GM23338 (cell line): Measurements from ENCODE around the gene LMF2. TPM values are rescaled to one million over a fixed set of nuclear protein-coding genes. Genes with fewer than 3 reads are reported as not detected.

Experiments used
- ATAC-seq: fragments of 200-7000 bp; cut with Tn5 transposase; 3 replicates; pipeline ENCODE4 v1.9.1; 2020
- DNase-seq: peaks from one replicate; pipeline ENCODE4 v3.0.0-alpha.2; 2015; ENCODE audit warnings: low spot score
- H2AFZ ChIP-seq: fragments of 200-600 bp; sonication (generic); 2 replicates; pipeline ENCODE4 v1.8.0; 2016; ENCODE audit warnings: antibody characterized with exemption, mild to moderate bottlenecking, moderate library complexity
- H3F3A ChIP-seq: fragments of 200-600 bp; sonication (generic); replicated peaks from 2 replicates; pipeline ENCODE4 v1.8.0; 2017; ENCODE audit warnings: antibody characterized with exemption, mixed run types, low read depth
- H3K27ac ChIP-seq: fragments of 200-600 bp; sonication (generic); 2 replicates; pipeline ENCODE4 v1.6.1; 2016; ENCODE audit warnings: low read depth
- H3K27me3 ChIP-seq: fragments of 200-600 bp; sonication (generic); 2 replicates; pipeline ENCODE4 v1.8.0; 2016; ENCODE audit warnings: mild to moderate bottlenecking, mixed run types, moderate library complexity; ENCODE audit not compliant: insufficient read depth
- H3K36me3 ChIP-seq: fragments of 200-600 bp; sonication (generic); 2 replicates; pipeline ENCODE4 v1.8.0; 2016; ENCODE audit warnings: mild to moderate bottlenecking; ENCODE audit not compliant: insufficient read depth
- H3K4me1 ChIP-seq: fragments of 200-600 bp; sonication (generic); 2 replicates; pipeline ENCODE4 v1.8.0; 2016; ENCODE audit warnings: mild to moderate bottlenecking, moderate library complexity; ENCODE audit not compliant: insufficient read depth
- H3K4me2 ChIP-seq: fragments of 200-600 bp; sonication (generic); 2 replicates; pipeline ENCODE4 v1.7.1; 2017; ENCODE audit warnings: mixed run types
- H3K4me3 ChIP-seq: fragments of 200-600 bp; sonication (generic); 2 replicates; pipeline ENCODE4 v1.6.1; 2016; ENCODE audit warnings: mixed run types
- H3K79me2 ChIP-seq: fragments of 200-600 bp; sonication (generic); replicated peaks from 2 replicates; pipeline ENCODE4 v1.8.0; 2017; ENCODE audit warnings: mild to moderate bottlenecking; ENCODE audit not compliant: insufficient read depth
- H3K9me2 ChIP-seq: fragments of 200-600 bp; sonication (generic); 2 replicates; pipeline ENCODE4 v1.8.0; 2017; ENCODE audit not compliant: insufficient read depth
- H4K20me1 ChIP-seq: fragments of 200-600 bp; sonication (generic); replicated peaks from 2 replicates; pipeline ENCODE4 v1.8.0; 2017; ENCODE audit warnings: mild to moderate bottlenecking; ENCODE audit not compliant: insufficient read depth
- H3K27ac Mint-ChIP-seq: 2 replicates; pipeline ENCODE4 v1.8.0; 2020; ENCODE audit warnings: inconsistent platforms, mild to moderate bottlenecking, moderate library complexity, mixed read lengths
- H3K27me3 Mint-ChIP-seq: 3 replicates; pipeline ENCODE4 v1.8.0; 2022; ENCODE audit warnings: low read depth, mild to moderate bottlenecking, moderate library complexity, mixed read lengths, inconsistent platforms; ENCODE audit not compliant: insufficient read depth, poor library complexity
- H3K36me3 Mint-ChIP-seq: 3 replicates; pipeline ENCODE4 v1.8.0; 2021; ENCODE audit warnings: low read depth, mild to moderate bottlenecking, inconsistent platforms, moderate library complexity, mixed read lengths
- H3K4me1 Mint-ChIP-seq: 3 replicates; pipeline ENCODE4 v1.8.0; 2020; ENCODE audit warnings: mild to moderate bottlenecking, inconsistent platforms, mixed read lengths
- H3K4me3 Mint-ChIP-seq: 3 replicates; pipeline ENCODE4 v1.8.0; 2021; ENCODE audit warnings: moderate library complexity, mild to moderate bottlenecking, inconsistent platforms, mixed read lengths
- H3K9me3 Mint-ChIP-seq: 3 replicates; pipeline ENCODE4 v1.8.0; 2020; ENCODE audit warnings: moderate library complexity, mild to moderate bottlenecking, inconsistent platforms, mixed read lengths
- CREB1 ChIP-seq: fragments of 250-450 bp; sonication (Bioruptor Pico); IDR thresholded peaks from 2 replicates; pipeline ENCODE4 v1.5.0; 2020; ENCODE audit warnings: low read depth, mild to moderate bottlenecking, moderate library complexity
- EZH2 ChIP-seq: fragments of 200-600 bp; sonication (generic); IDR thresholded peaks from one replicate; pipeline ENCODE4 v1.8.0; 2017; ENCODE audit warnings: antibody characterized with exemption, mild to moderate bottlenecking, low read depth; ENCODE audit not compliant: unreplicated experiment
- EZH2phosphoT487 ChIP-seq: fragments of 200-600 bp; sonication (generic); IDR thresholded peaks from one replicate; pipeline ENCODE4 v1.8.1; 2018; ENCODE audit warnings: antibody characterized with exemption; ENCODE audit not compliant: unreplicated experiment
- JUNB ChIP-seq: IDR thresholded peaks from one replicate; pipeline ENCODE4 v1.6.1; 2016; ENCODE audit warnings: antibody characterized with exemption; ENCODE audit not compliant: unreplicated experiment
- POLR2AphosphoS5 ChIP-seq: IDR thresholded peaks from 2 replicates; pipeline ENCODE4 v1.6.1; 2016; ENCODE audit warnings: antibody characterized with exemption, low read depth
- STAT1 ChIP-seq: IDR thresholded peaks from one replicate; pipeline ENCODE4 v1.6.1; 2016; ENCODE audit warnings: antibody characterized with exemption; ENCODE audit not compliant: unreplicated experiment
- ZNF114 ChIP-seq: fragments of 250-450 bp; sonication (Bioruptor Pico); IDR thresholded peaks from 2 replicates; pipeline ENCODE4 v1.5.0; 2020; ENCODE audit warnings: mild to moderate bottlenecking, moderate library complexity
- polyA plus RNA-seq: library from polyadenylated mRNA; unstranded; fragments of >200 nt; fragmentation: Nextera tagmentation; extraction: Ambion mirVana; gene quantifications from 2 replicates; pipeline ENCODE4 v1.2.1, GENCODE V29; 2016
- total RNA-seq: library from RNA; depleted of rRNA; stranded (reverse); fragments of >200 nt; shearing (Covaris generic); gene quantifications from 2 replicates; pipeline ENCODE4 v1.2.3, GENCODE V29; 2014
- TF ChIP-seq, protein P1 (sequence below): IDR thresholded peaks from one replicate; pipeline ENCODE4 v1.6.1; 2018; ENCODE audit warnings: antibody characterized with exemption; ENCODE audit not compliant: unreplicated experiment
- TF ChIP-seq, protein P2 (sequence below): IDR thresholded peaks from 2 replicates; pipeline ENCODE4 v1.6.1; 2016; ENCODE audit warnings: antibody characterized with exemption
- TF ChIP-seq, protein P3 (sequence below), 2 experiments: fragments of 200-600 bp in 1 of 2; sonication (generic) in 1 of 2; conservative IDR thresholded peaks; 2 replicates each; pipeline versions ENCODE4 v1.5.1 to v1.6.1; 2016 to 2017; ENCODE audit warnings: antibody characterized with exemption in 2 of 2, low read depth in 2 of 2, mild to moderate bottlenecking in 2 of 2, moderate library complexity in 1 of 2

LMF2 gene
- total and polyA plus RNA-seq, 2 experiments from 2014 or later = 15.6 to 36.3 TPM

DNA sequence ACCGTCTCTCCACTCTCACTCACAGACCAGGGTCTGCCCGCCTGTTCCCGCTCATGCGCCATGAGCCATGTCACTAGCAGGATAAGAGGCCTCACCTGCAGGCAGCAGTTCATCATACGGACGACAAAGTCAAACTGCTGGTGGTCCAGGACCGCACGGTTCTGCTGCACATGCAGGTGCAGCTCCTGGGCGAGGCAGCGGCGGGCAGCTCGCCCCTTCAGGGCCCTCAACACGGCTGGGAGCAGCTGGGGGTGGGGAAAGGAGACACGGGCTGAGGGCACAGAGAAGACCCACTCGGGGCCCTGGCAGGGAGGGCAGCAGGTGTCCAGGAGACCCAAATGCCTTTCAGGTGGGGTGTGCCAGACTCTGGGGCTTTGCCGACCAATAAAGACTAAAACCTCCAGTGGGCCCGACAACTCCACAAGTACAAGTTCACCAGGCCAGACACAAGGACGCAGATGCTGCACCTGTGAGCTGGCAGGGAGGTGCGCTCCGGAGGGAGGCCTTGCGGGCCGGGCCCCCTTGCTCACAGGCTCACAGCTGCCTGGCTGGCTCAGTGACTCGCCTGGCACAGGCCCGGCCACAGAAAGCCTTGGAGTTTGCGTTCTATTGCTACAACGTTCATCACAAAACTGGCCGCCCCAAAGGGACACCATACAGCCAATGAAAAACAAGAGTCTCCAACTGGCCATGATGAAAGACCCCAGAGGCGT is 44.2 kb downstream of the LMF2 start (continued):
- TF ChIP-seq, protein P1, sequence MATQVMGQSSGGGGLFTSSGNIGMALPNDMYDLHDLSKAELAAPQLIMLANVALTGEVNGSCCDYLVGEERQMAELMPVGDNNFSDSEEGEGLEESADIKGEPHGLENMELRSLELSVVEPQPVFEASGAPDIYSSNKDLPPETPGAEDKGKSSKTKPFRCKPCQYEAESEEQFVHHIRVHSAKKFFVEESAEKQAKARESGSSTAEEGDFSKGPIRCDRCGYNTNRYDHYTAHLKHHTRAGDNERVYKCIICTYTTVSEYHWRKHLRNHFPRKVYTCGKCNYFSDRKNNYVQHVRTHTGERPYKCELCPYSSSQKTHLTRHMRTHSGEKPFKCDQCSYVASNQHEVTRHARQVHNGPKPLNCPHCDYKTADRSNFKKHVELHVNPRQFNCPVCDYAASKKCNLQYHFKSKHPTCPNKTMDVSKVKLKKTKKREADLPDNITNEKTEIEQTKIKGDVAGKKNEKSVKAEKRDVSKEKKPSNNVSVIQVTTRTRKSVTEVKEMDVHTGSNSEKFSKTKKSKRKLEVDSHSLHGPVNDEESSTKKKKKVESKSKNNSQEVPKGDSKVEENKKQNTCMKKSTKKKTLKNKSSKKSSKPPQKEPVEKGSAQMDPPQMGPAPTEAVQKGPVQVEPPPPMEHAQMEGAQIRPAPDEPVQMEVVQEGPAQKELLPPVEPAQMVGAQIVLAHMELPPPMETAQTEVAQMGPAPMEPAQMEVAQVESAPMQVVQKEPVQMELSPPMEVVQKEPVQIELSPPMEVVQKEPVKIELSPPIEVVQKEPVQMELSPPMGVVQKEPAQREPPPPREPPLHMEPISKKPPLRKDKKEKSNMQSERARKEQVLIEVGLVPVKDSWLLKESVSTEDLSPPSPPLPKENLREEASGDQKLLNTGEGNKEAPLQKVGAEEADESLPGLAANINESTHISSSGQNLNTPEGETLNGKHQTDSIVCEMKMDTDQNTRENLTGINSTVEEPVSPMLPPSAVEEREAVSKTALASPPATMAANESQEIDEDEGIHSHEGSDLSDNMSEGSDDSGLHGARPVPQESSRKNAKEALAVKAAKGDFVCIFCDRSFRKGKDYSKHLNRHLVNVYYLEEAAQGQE = no peak
- TF ChIP-seq EZH2phosphoT487 (no peak), JUNB (no peak), POLR2AphosphoS5 (no peak)

DNA sequence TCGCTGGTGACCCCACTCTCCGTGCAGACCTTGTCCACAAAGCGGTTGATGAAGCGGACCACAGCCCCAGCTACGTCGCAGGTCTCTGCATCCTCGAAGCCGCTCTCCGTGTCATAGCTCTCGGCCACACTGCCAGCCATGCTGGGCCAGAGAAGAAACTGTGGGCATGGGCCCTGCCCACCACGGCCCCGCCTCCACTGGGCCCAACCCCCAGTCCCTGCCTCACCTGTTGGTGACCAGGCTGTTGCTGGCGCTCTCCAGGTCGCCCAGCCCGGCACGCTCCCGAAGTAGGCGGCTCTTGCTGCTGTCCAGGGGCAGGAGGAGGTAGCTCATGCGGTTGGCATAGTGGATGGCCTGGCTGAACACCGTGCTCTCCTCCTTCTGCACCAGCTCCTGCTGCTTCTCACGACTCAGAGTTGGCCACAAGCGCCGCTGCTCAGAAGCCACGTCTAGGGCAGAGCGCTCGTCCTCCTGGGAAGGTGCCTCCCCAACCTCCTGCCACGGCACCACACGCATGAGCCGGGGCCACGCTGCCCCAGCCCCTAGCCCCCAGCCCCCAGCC is 45.4 kb downstream of the LMF2 start:
- Histone ChIP-seq H3K4me3 (no peak overlapping the region), H3K4me2 (no peak overlapping the region), H2AFZ (no peak overlapping the region), H3K27ac (no peak overlapping the region), H3K4me1 (no peaks in the 10 kb centered on the region), H3F3A (0 out of 2 replicates have a peak, but pooled peaks cover 3% of the 10 kb centered on the region), H3K79me2 (no peaks in the 10 kb centered on the region), H3K27me3 (no peaks in the 10 kb centered on the region), H3K36me3 (no peaks in the 10 kb centered on the region), H4K20me1 (peaks cover 6% of the 10 kb centered on the region), H3K9me2 (no peaks in the 10 kb centered on the region)
- ATAC-seq (no peak), DNase-seq (no peak)
- H3K27ac Mint-ChIP-seq = no peak overlapping the region
- H3K36me3 Mint-ChIP-seq = peaks cover 48% of the 10 kb centered on the region
- no peaks in the 10 kb centered on the region for H3K9me3 Mint-ChIP-seq
- no peak overlapping the region for H3K4me3 Mint-ChIP-seq
- peaks cover 10% of the 10 kb centered on the region for H3K27me3 Mint-ChIP-seq
- peaks cover 3% of the 10 kb centered on the region; the same call in 1 of the 3 replicates for H3K4me1 Mint-ChIP-seq
- no peak for TF ChIP-seq EZH2
- no peak for TF ChIP-seq JUNB
- TF ChIP-seq, protein P2, sequence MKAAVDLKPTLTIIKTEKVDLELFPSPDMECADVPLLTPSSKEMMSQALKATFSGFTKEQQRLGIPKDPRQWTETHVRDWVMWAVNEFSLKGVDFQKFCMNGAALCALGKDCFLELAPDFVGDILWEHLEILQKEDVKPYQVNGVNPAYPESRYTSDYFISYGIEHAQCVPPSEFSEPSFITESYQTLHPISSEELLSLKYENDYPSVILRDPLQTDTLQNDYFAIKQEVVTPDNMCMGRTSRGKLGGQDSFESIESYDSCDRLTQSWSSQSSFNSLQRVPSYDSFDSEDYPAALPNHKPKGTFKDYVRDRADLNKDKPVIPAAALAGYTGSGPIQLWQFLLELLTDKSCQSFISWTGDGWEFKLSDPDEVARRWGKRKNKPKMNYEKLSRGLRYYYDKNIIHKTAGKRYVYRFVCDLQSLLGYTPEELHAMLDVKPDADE = no peak
- TF ChIP-seq CREB1 (CRISPR knock-in tag) = no peak
- no peak for TF ChIP-seq STAT1
- TF ChIP-seq, protein P3, sequence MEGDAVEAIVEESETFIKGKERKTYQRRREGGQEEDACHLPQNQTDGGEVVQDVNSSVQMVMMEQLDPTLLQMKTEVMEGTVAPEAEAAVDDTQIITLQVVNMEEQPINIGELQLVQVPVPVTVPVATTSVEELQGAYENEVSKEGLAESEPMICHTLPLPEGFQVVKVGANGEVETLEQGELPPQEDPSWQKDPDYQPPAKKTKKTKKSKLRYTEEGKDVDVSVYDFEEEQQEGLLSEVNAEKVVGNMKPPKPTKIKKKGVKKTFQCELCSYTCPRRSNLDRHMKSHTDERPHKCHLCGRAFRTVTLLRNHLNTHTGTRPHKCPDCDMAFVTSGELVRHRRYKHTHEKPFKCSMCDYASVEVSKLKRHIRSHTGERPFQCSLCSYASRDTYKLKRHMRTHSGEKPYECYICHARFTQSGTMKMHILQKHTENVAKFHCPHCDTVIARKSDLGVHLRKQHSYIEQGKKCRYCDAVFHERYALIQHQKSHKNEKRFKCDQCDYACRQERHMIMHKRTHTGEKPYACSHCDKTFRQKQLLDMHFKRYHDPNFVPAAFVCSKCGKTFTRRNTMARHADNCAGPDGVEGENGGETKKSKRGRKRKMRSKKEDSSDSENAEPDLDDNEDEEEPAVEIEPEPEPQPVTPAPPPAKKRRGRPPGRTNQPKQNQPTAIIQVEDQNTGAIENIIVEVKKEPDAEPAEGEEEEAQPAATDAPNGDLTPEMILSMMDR (conservative IDR thresholded peaks at IDR 0.05; ENCODE audit: low read depth in 2 of 2) = no peak
- TF ChIP-seq, protein P1 = no peak
- TF ChIP-seq ZNF114 (CRISPR knock-in tag) = no peak
